KOPT-K1 (cell line): Measurements from ENCODE around the gene ACKR4.

Experiments used
- H3K27ac ChIP-seq: fragments of 200-600 bp; sonication (generic); 2 replicates; pipeline ENCODE4 v1.5.1; 2016; ENCODE audit warnings: antibody characterized with exemption, mild to moderate bottlenecking, low read depth, low read length; ENCODE audit not compliant: poor library complexity, severe bottlenecking
- H3K36me3 ChIP-seq: fragments of 200-600 bp; sonication (generic); 2 replicates; pipeline ENCODE4 v1.5.1; 2017; ENCODE audit warnings: antibody characterized with exemption, mild to moderate bottlenecking, low read length, moderate library complexity; ENCODE audit not compliant: insufficient read depth
- H3K9me3 ChIP-seq: fragments of 200-600 bp; sonication (generic); 2 replicates; pipeline ENCODE4 v1.5.1; 2017; ENCODE audit warnings: antibody characterized with exemption, low read length, mild to moderate bottlenecking; ENCODE audit not compliant: insufficient read depth, poor library complexity, severe bottlenecking

ACKR4 gene

DNA sequence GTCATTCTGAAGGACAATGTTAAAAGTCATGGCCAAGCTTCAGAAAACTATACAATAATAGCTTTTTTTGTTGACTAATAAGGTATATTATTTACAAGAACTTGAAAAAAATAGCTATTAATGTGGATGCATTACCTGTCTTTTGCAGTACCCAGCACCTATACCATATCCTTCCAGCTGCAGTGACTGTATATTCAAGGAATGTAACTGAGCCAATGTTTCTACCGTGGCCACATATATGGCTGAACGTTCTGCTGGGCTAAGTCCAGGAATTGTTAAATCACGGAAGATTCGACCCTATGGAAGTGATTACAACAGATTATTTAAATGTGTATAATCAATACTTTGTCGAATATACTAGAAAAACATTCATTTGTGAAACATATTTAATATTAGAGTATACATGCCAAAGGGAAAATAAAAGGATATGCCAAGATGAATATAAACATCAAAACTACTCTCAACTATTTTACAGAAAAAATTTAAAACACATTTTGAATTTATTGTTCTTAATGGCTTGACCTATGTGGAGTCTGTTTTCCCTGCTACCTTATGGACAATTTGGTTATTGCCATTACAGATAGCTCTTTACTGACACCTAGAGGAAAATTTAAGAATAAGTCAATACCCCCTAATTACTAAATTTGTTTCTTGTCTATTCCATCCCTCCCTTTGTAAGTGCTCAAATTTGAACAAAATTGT lies 44.9 kb downstream of the ACKR4 start:
- Histone ChIP-seq H3K9me3 (no peaks in the 10 kb centered on the region), H3K36me3 (peaks cover 16% of the 10 kb centered on the region), H3K27ac (no peak overlapping the region)

DNA sequence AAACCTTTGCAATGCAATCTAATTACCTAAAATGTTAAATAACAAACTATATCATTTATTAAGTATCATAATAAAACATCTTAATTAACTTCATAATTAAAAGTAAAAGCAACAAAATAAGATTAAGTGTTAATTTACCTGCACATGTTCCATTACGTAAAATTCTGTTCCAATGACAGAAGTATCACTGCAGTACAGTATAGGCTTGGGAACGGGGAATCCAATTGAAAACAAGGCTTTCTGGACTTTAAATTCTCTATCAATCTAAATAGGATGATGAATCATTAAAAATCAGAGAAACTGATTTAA lies 45.4 kb downstream of the ACKR4 start:
- Histone ChIP-seq H3K27ac (no peak overlapping the region), H3K9me3 (no peaks in the 10 kb centered on the region), H3K36me3 (peaks cover 16% of the 10 kb centered on the region)

DNA sequence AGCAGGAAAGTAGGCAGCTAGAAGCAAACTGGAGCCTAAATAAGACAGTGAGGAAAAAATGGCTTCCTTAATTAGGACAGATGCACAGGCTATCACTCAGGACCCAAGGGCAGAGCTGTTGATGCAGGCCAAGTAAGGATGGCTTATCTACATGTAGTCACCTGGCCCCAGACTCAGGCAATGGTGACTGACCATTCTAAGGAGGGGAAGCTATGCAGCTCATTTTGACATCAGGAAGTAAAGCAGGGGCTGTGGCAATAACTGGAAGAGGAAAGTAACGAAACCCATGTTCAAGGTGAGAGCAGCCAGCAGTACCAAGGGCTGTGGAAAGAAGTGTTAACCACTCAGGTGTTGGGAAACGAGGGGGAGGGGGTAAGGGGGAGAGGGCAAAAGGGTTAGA lies 46.3 kb downstream of the ACKR4 start:
- Histone ChIP-seq H3K27ac (no peak overlapping the region), H3K36me3 (peaks cover 16% of the 10 kb centered on the region), H3K9me3 (no peaks in the 10 kb centered on the region)

DNA sequence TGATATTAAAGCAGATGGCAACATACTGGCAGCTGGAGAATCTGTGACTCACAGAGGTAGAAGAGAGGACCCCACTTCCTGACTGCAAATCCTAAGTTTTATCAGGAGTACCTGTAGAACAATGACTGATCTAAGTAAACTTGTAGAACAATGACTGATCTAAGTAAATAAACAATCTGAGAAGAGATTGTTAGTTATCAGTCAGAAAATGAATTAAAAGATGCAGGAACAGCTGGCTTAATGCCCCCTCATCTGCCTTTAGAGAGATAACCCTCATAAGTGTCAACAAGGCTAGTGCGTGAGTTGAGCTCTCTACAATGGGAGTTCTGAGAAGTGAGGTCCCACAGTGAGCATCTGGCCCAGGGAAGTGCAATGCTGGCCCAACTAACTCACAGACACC lies 48.0 kb downstream of the ACKR4 start:
- no peak overlapping the region for H3K27ac ChIP-seq
- H3K9me3 ChIP-seq, result no peaks in the 10 kb centered on the region
- H3K36me3 ChIP-seq, result peaks cover 8% of the 10 kb centered on the region; the same call in 1 of the 2 replicates

DNA sequence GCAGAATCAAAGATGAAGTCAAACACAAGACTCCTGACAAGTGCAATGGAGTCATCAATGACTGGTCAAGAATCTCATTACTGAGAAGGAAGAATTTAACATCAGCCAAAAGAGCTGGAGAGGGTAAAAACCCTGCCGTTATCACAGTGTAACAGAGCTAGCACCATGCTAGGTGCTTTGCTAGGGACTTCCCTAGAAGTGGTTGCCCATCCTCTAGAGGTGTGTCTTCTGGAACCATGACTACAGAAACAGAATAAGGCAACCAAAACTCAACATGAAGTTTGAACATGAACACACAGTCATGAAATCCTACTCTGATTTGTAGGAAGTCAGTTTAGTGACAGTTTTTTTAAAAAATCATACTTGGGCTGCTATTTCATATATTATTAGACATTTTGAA lies 53.1 kb downstream of the ACKR4 start:
- no peaks in the 10 kb centered on the region for H3K9me3 ChIP-seq
- H3K36me3 ChIP-seq, result no peaks in the 10 kb centered on the region
- no peak overlapping the region for H3K27ac ChIP-seq
